ENCODE data around the gene INTS1. TPM values are rescaled to one million over a fixed set of nuclear protein-coding genes. Genes with fewer than 3 reads are reported as not detected.

The INTS1 gene
- total and polyA plus RNA-seq, 3 donors from 2014 or later = 142 to 185 (median 142) TPM

DNA sequence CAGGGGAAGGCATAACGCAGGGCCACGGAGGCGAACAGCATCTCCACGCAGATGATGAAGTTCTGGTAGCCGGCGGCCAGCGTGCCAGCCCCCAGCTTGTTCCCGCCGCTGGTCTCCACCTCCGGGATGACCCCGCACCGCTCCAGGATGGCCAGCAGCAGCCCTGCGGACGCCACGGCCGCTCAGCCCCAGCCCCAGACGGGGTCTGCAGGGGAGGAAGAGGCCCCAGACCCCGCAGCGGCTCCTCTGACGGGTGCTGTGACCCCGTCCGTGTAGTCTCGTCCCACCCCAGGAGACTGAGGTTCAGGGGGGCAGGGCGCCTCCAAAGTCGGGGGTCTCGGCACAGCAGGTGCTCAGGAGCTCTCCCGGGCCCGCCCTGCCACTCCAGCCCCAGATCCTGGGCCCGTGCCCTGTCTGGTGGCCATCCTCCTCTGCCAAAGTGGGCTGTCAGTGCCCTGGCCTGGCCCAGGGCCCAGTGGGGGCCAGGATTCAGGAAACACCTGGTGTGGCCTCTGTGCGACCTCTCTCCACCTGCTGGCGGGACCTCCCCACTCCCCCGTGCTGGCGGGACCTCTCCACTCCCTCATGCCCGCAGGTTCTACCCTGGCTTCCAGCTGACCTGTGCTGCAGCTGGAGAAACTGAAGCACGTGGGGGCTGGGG, 43.7 kb upstream of the INTS1 start:
- Histone ChIP-seq H3K4me3 (no peak overlapping the region), H3K27me3 (no peaks in the 10 kb centered on the region), H3K36me3 (ENCODE audit: low read depth, missing control alignments) (no peaks in the 10 kb centered on the region), H3K4me1 (peaks cover 14% of the 10 kb centered on the region), H3K9me3 (no peaks in the 10 kb centered on the region), H3K27ac (no peak overlapping the region)
- intact Hi-C loops (cut with DNase I; ENCODE audit: low total_unique reads) = no loop called here
- no peak for TF ChIP-seq POLR2A (IDR thresholded peaks at IDR 0.05)
- TF ChIP-seq, protein P1, sequence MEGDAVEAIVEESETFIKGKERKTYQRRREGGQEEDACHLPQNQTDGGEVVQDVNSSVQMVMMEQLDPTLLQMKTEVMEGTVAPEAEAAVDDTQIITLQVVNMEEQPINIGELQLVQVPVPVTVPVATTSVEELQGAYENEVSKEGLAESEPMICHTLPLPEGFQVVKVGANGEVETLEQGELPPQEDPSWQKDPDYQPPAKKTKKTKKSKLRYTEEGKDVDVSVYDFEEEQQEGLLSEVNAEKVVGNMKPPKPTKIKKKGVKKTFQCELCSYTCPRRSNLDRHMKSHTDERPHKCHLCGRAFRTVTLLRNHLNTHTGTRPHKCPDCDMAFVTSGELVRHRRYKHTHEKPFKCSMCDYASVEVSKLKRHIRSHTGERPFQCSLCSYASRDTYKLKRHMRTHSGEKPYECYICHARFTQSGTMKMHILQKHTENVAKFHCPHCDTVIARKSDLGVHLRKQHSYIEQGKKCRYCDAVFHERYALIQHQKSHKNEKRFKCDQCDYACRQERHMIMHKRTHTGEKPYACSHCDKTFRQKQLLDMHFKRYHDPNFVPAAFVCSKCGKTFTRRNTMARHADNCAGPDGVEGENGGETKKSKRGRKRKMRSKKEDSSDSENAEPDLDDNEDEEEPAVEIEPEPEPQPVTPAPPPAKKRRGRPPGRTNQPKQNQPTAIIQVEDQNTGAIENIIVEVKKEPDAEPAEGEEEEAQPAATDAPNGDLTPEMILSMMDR (IDR thresholded peaks at IDR 0.05) = no peak
- DNase-seq = no peak
- WGBS, 2 donors = 74 to 81% methylated on average over 10 to 26 of the region's 35 CpGs

DNA sequence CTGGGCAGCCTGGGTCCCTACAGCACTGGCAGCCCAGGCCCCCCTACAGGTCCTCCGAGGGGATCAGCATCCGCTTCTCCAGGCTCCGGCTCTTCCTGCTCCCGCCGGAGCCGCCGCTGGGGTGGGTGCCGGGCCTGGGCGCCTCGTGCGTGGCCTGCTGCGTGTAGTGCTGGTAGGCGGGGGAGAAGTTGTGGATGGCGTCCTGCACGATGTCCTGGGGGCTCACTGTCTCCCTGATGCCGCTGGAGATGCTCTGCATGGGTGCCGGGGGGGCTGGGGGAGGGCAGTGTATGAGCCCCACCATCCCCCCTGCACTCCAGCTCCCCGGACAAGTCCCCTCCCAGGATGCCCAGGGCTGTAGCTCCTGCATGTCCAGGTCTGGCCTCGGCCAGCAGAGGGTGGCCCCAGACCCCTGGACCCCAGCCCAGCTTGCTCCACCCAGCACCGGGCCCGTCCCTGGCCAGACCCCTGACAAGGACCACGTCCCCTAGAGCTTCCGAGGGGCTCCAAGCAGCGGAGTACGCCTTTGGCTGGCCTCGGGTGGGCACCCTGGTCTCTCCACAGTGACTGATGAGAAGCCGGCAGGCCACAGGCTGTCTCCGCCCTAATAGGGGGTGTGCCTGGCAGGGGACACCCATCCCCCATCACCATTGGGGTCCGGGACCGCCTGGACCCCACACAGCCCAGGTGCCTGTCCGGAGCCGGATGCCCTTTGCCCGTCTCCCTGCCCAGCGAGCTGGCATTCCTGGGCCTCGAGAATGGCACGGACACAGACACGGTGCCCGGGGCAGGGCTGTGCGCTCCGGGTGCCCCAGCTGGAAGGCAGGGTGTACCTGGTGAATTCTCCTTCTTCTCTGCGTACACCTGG, 43.0 kb upstream of the INTS1 start:
- H3K36me3 ChIP-seq (ENCODE audit: low read depth, missing control alignments) = no peaks in the 10 kb centered on the region
- no peaks in the 10 kb centered on the region for H3K27me3 ChIP-seq
- no peak overlapping the region for H3K27ac ChIP-seq
- DNase-seq = no peak
- 86 to 97% methylated on average over 13 to 28 of the region's 41 CpGs for WGBS, 2 donors
- no peak overlapping the region for H3K4me3 ChIP-seq
- TF ChIP-seq, protein P1 (IDR thresholded peaks at IDR 0.05) = no peak
- TF ChIP-seq POLR2A (IDR thresholded peaks at IDR 0.05) = no peak
- intact Hi-C loops (cut with DNase I; ENCODE audit: low total_unique reads) = no loop called here
- H3K4me1 ChIP-seq = peaks cover 14% of the 10 kb centered on the region
- no peaks in the 10 kb centered on the region for H3K9me3 ChIP-seq

DNA sequence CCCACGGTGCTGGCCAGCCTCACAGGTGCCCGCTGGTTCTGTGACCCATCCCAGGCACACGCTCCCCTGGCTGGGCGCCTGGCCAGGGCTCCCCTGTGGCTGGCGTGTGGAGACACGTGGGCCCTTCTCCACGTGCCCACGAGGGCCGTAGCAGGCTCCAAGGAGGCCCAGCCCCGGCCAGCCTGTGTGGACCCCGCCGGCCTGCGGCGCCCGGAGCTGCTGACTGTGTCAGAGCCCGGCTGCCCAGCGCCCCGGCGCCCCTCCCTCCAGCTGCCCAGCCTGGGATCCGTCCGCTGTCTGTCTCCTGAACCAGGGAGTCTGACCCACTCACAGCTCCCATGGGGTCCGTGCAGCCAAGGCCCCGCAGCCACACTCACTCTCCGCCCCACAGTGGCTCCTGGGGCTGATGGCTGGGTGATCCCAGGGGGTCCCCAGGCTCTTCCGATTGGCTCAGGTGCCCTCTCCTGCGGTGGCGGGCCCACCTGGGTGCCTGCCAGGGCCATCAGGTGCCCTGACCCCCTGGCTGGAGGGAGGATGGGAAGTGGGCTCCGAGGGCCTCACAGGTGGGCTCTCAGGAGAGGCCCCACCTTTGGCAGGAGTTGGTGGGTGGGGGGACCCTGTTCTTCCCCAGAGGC, 42.2 kb upstream of the INTS1 start:
- no peak for TF ChIP-seq POLR2A (IDR thresholded peaks at IDR 0.05)
- TF ChIP-seq, protein P1 (IDR thresholded peaks at IDR 0.05) = no peak
- Histone ChIP-seq H3K9me3 (no peaks in the 10 kb centered on the region), H3K27ac (no peak overlapping the region), H3K36me3 (ENCODE audit: low read depth, missing control alignments) (no peaks in the 10 kb centered on the region), H3K27me3 (no peaks in the 10 kb centered on the region), H3K4me1 (peaks cover 14% of the 10 kb centered on the region), H3K4me3 (no peak overlapping the region)
- WGBS, 2 donors = 76 to 93% methylated on average over 3 to 22 of the region's 28 CpGs
- intact Hi-C loops (cut with DNase I; ENCODE audit: low total_unique reads) = no loop called here
- DNase-seq = no peak

DNA sequence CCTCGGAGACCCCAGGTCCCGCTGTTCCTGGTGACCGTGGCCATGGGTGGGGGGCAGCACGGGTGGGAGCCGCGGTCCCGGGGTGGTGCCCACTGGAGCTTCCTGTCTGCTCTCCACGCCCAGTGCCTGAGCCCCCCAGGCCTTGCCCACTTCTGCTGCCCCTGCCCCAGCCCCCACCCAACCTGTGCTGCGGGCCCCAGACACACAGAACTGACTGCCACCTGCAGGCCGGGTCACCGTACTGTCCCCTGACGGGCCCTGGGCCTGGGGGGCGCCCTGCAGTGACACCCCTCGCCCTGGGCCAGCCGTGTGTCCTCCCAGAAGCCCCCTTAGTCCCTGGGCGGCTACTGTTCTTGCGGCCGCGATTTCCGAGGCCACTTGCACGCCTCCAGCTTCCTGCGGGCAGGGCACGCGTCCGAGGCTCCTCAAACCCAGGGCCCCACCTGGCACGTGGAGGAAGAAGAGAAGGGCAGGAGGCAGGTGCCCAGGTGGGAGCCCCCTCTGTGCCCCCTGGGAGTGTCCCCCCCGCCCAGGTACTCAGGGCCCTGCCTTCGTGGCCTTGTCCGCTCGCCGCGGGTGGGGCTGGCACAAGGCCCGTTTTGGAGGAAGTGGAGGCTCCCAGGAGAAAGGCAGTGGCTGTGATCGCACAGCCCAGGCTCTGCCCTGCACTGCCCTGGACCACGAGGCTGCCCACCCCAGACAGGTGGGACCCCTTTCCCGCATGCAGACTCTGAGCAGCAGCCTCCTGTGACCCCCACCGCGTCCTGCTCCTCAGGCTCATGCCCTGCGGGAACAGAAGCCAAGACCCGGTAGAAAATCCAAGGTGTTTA, 41.4 kb upstream of the INTS1 start:
- Histone ChIP-seq H3K4me1 (peaks cover 14% of the 10 kb centered on the region), H3K4me3 (no peak overlapping the region), H3K27ac (no peak overlapping the region), H3K27me3 (no peaks in the 10 kb centered on the region), H3K36me3 (ENCODE audit: low read depth, missing control alignments) (no peaks in the 10 kb centered on the region), H3K9me3 (no peaks in the 10 kb centered on the region)
- no peak for DNase-seq
- TF ChIP-seq POLR2A (IDR thresholded peaks at IDR 0.05) = no peak
- TF ChIP-seq, protein P1 (IDR thresholded peaks at IDR 0.05) = no peak
- intact Hi-C loops (cut with DNase I; ENCODE audit: low total_unique reads) = no loop called here
- WGBS, 2 donors = 64 to 84% methylated on average over 20 to 39 of the region's 40 CpGs

Measured in testis (tissue), 3 donors.